Measurements from ENCODE around the gene PCDHGA2. TPM values are rescaled to one million over a fixed set of nuclear protein-coding genes. Genes with fewer than 3 reads are reported as not detected.

Gene PCDHGA2
- total RNA-seq, 4 donors from 2014 or later = 0.57 to 1.7 (median 1.1) TPM; not detected in 1

DNA sequence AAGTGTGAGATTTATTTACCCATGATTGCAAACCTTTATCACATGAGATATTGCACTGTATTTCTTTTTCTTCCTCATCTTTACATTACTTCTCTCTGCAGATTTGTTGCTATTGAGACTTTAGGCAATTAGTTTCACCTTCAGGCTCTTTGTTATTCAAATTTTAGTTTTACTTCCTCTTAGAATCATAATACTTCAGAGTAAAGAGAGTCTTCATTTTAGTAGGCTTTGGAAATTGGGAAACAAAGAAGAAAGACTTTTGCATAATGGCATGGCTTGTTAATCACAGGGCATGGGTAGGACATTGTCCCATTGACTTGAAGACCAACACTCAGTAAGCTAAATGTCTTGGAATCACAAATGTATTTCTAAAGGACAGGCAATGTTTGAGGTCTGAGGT lies 24.2 kb downstream of the PCDHGA2 start:
- H3K27me3 ChIP-seq = no peaks in the 10 kb centered on the region

DNA sequence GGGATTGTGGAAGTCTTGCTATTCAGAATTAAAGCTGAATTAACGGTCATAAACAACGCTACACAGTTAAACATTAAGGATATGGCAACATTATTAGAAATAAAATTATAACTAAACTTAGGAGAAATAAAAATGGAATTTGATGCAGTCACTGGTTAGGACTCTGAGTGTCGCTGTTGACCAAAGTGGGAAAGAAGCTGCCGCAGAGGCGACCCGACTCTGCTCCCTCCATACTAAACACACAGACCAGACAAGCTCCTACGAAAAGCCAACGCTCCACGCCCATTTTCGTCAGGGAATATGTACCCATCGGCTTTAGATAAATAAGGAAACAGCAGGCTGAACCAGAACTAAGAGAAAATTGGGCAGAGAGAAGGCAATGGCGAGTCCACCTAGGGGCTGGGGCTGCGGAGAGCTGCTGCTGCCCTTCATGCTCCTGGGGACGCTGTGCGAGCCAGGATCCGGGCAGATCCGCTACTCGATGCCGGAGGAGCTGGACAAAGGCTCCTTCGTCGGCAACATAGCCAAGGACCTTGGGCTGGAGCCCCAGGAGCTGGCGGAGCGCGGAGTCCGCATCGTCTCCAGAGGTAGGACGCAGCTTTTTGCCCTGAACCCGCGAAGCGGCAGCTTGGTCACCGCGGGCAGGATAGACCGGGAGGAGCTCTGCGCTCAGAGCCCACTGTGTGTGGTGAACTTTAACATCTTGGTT lies 25.5 kb downstream of the PCDHGA2 start, which contains the start of gene PCDHGA5:
Gene PCDHGA5 (plus strand): TSS at position 211 of the 709 bp plus-strand sequence. CDS start 169 bp downstream, at position 380.
- H3K36me3 ChIP-seq = no peaks in the 10 kb centered on the region
- H3K27me3 ChIP-seq = no peaks in the 10 kb centered on the region
- DNase-seq = no peak
- no peak within 1 kb of the TSS for H3K4me3 ChIP-seq
- H3K27ac ChIP-seq = no peak within 1 kb of the TSS
- H3K9me3 ChIP-seq = peaks cover 0 to 80% (median 10%) of the 10 kb centered on the region in 4 donors
- H3K4me1 ChIP-seq = no peaks in the 10 kb centered on the region
- no peak for TF ChIP-seq POLR2A (IDR thresholded peaks at IDR 0.05)
- TF ChIP-seq, protein P1, sequence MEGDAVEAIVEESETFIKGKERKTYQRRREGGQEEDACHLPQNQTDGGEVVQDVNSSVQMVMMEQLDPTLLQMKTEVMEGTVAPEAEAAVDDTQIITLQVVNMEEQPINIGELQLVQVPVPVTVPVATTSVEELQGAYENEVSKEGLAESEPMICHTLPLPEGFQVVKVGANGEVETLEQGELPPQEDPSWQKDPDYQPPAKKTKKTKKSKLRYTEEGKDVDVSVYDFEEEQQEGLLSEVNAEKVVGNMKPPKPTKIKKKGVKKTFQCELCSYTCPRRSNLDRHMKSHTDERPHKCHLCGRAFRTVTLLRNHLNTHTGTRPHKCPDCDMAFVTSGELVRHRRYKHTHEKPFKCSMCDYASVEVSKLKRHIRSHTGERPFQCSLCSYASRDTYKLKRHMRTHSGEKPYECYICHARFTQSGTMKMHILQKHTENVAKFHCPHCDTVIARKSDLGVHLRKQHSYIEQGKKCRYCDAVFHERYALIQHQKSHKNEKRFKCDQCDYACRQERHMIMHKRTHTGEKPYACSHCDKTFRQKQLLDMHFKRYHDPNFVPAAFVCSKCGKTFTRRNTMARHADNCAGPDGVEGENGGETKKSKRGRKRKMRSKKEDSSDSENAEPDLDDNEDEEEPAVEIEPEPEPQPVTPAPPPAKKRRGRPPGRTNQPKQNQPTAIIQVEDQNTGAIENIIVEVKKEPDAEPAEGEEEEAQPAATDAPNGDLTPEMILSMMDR (IDR thresholded peaks at IDR 0.05) = no peak

More for the DNA sequence above, 24.2 kb downstream of the PCDHGA2 start:
- Histone ChIP-seq H3K4me1 (no peaks in the 10 kb centered on the region), H3K4me3 (no peak overlapping the region), H3K36me3 (no peaks in the 10 kb centered on the region), H3K27ac (no peak overlapping the region), H3K9me3 (peaks cover 0 to 83% (median 10%) of the 10 kb centered on the region in 4 donors)
- TF ChIP-seq, protein P1 (IDR thresholded peaks at IDR 0.05) = no peak
- TF ChIP-seq POLR2A (IDR thresholded peaks at IDR 0.05) = no peak
- no peak for DNase-seq

DNA sequence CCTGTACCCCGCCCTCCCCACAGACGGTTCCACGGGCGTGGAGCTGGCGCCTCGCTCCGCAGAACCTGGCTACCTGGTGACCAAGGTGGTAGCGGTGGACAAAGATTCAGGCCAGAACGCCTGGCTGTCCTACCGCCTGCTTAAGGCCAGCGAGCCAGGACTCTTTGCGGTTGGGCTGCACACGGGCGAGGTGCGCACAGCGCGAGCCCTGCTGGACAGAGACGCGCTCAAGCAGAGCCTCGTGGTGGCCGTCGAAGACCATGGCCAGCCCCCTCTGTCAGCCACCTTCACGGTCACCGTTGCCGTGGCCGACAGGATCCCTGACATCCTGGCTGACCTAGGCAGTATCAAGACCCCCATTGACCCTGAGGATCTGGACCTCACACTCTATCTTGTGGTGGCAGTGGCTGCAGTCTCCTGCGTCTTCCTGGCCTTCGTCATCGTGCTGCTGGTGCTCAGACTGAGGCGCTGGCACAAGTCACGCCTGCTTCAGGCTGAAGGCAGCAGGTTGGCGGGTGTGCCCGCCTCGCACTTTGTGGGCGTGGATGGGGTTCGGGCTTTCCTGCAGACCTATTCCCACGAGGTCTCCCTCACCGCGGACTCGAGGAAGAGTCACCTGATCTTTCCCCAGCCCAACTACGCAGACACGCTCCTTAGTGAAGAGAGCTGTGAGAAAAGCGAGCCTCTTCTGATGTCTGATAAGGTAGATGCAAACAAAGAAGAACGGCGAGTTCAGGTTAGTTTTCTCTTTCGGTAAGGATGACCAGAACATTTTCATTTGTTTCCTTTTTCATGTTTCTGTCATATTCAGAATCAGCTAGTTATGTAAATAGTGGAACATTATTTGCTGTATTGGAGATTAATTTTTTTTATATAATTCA lies 27.7 kb downstream of the PCDHGA2 start:
- Histone ChIP-seq H3K27me3 (no peaks in the 10 kb centered on the region), H3K4me3 (no peak overlapping the region), H3K9me3 (peaks cover 0 to 77% (median 10%) of the 10 kb centered on the region in 4 donors), H3K4me1 (no peaks in the 10 kb centered on the region), H3K36me3 (no peaks in the 10 kb centered on the region), H3K27ac (no peak overlapping the region)
- no peak for TF ChIP-seq POLR2A (IDR thresholded peaks at IDR 0.05)
- TF ChIP-seq, protein P1 (IDR thresholded peaks at IDR 0.05) = no peak
- no peak for DNase-seq

DNA sequence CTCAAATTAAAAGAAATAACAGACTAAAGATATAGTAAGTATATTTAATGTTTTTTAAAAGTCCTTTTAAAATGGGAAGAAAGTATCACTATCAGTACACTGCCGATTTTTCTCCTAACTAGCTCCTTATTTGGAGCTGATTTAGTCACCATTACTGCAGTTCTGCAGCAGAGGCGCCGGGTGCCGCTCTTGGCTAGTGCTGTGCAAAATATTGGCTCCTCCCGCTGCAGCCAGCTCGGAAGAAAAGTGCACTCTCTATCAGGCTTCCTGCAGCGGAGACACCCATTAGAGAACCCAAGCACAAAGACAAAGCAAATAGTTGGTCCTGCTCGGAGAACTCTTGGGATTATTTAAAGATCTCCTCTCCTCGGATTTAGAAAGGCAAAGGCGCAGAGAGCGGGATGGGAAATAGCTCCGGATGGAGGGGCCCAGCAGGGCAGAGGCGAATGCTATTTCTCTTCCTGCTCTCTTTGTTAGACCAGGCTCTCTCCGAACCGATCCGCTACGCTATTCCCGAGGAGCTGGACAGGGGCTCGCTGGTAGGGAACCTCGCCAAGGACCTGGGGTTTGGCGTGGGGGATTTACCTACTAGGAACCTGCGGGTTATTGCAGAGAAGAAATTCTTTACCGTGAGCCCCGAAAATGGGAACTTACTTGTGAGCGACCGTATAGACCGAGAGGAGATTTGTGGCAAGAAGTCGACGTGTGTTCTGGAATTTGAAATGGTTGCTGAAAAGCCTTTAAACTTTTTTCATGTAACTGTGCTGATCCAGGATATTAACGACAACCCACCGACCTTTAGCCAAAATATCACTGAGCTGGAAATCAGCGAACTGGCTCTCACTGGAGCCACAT lies 31.7 kb downstream of the PCDHGA2 start, which contains the start of gene PCDHGB3:
Gene PCDHGB3 (plus strand): TSS at position 249 of the 855 bp plus-strand sequence. CDS start 153 bp downstream, at position 402.
- no peak for DNase-seq
- H3K9me3 ChIP-seq = peaks cover 0 to 79% (median 9%) of the 10 kb centered on the region in 4 donors
- peak within 1 kb of the TSS; percentile 0 to 24 (median 14) for H3K4me3 ChIP-seq
- no peak for TF ChIP-seq POLR2A (IDR thresholded peaks at IDR 0.05)
- TF ChIP-seq, protein P1 (IDR thresholded peaks at IDR 0.05) = peak in 4 of 6 experiments; percentile 14 to 25 (median 16)
- no peaks in the 10 kb centered on the region for H3K4me1 ChIP-seq
- no peaks in the 10 kb centered on the region for H3K27me3 ChIP-seq
- H3K36me3 ChIP-seq = no peaks in the 10 kb centered on the region
- no peak within 1 kb of the TSS for H3K27ac ChIP-seq
